Trophoblast cell (in vitro differentiated cells and primary cell): ENCODE measurements around the gene TUBGCP5.

Source experiments
- DNase-seq, 2 donors: peaks; one replicate each; pipeline ENCODE4 v3.0.0-alpha.2; 2016
- H2AFZ ChIP-seq: 2 replicates; pipeline ENCODE4 v1.6.1; 2013; ENCODE audit warnings: low read length, moderate library complexity, mild to moderate bottlenecking; ENCODE audit not compliant: insufficient read depth, poor library complexity
- H2AK5ac ChIP-seq: 2 replicates; pipeline ENCODE4 v1.6.1; 2013; ENCODE audit warnings: mild to moderate bottlenecking, low read length
- H2BK120ac ChIP-seq: 2 replicates; pipeline ENCODE4 v1.6.1; 2013; ENCODE audit warnings: low read length, mild to moderate bottlenecking, moderate library complexity; ENCODE audit not compliant: insufficient read depth, poor library complexity
- H2BK12ac ChIP-seq: 2 replicates; pipeline ENCODE4 v1.6.1; 2013; ENCODE audit warnings: mild to moderate bottlenecking, low read length, moderate library complexity
- H2BK5ac ChIP-seq: 2 replicates; pipeline ENCODE4 v1.6.1; 2013; ENCODE audit warnings: low read length, low read depth, moderate library complexity, mild to moderate bottlenecking; ENCODE audit not compliant: poor library complexity
- H3K14ac ChIP-seq: 2 replicates; pipeline ENCODE4 v1.6.1; 2013; ENCODE audit warnings: mild to moderate bottlenecking, low read length
- H3K18ac ChIP-seq: 2 replicates; pipeline ENCODE4 v1.6.1; 2013; ENCODE audit warnings: mild to moderate bottlenecking, low read length
- H3K23ac ChIP-seq: 2 replicates; pipeline ENCODE4 v1.6.1; 2013; ENCODE audit warnings: low read length
- H3K27ac ChIP-seq: 2 replicates; pipeline ENCODE4 v1.5.1; 2013; ENCODE audit warnings: low read depth, mild to moderate bottlenecking, inconsistent platforms, low read length, moderate library complexity
- H3K27me3 ChIP-seq: 2 replicates; pipeline ENCODE4 v1.6.1; 2013; ENCODE audit warnings: inconsistent platforms, mild to moderate bottlenecking, low read length, moderate library complexity; ENCODE audit not compliant: insufficient read depth
- H3K36me3 ChIP-seq, 2 experiments: 1 replicate in 1 of 2; 2 replicates in 1 of 2; pipeline ENCODE4 v1.6.1; 2013; ENCODE audit warnings: low read length in 2 of 2, mild to moderate bottlenecking in 2 of 2, moderate library complexity in 1 of 2; ENCODE audit not compliant: insufficient read depth in 2 of 2, control insufficient read depth in 1 of 2
- H3K4ac ChIP-seq: 2 replicates; pipeline ENCODE4 v1.6.1; 2013; ENCODE audit warnings: low read depth, mild to moderate bottlenecking, low read length, moderate library complexity
- H3K4me1 ChIP-seq, 2 experiments: 1 replicate in 1 of 2; 2 replicates in 1 of 2; pipeline ENCODE4 v1.6.1; 2013; ENCODE audit warnings: low read length in 2 of 2, mild to moderate bottlenecking in 2 of 2, moderate library complexity in 1 of 2; ENCODE audit not compliant: insufficient read depth in 2 of 2, control insufficient read depth in 1 of 2
- H3K4me2 ChIP-seq: 2 replicates; pipeline ENCODE4 v1.6.1; 2013; ENCODE audit warnings: inconsistent platforms, mild to moderate bottlenecking, low read length, moderate library complexity
- H3K4me3 ChIP-seq: 2 replicates; pipeline ENCODE4 v1.5.1; 2013; ENCODE audit warnings: mild to moderate bottlenecking, low read depth, low read length, inconsistent platforms
- H3K79me1 ChIP-seq: one replicate; pipeline ENCODE4 v1.6.1; 2013; ENCODE audit warnings: low read length
- H3K79me2 ChIP-seq: 2 replicates; pipeline ENCODE4 v1.6.1; 2013; ENCODE audit warnings: low read length, mild to moderate bottlenecking; ENCODE audit not compliant: control insufficient read depth, insufficient read depth, poor library complexity
- H3K9ac ChIP-seq: 2 replicates; pipeline ENCODE4 v1.6.1; 2013; ENCODE audit warnings: mild to moderate bottlenecking, low read length
- H3K9me3 ChIP-seq: 2 replicates; pipeline ENCODE4 v1.6.1; 2013; ENCODE audit warnings: low read depth, mild to moderate bottlenecking, control low read depth, inconsistent platforms, low read length; ENCODE audit not compliant: insufficient read depth
- H4K12ac ChIP-seq: 2 replicates; pipeline ENCODE4 v1.6.1; 2013; ENCODE audit warnings: low read depth, mild to moderate bottlenecking, low read length, moderate library complexity
- H4K8ac ChIP-seq: 2 replicates; pipeline ENCODE4 v1.6.1; 2013; ENCODE audit warnings: low read depth, mild to moderate bottlenecking, low read length, moderate library complexity
- H4K91ac ChIP-seq: one replicate; pipeline ENCODE4 v1.6.1; 2013; ENCODE audit warnings: low read depth, mild to moderate bottlenecking, low read length, moderate library complexity
- WGBS: extraction: QIAGEN DNeasy Blood & Tissue Kit; methylation state at CpG from one replicate; pipeline ENCODE4 v1.1.7; 2013; ENCODE audit warnings: missing lambda C conversion rate; ENCODE audit not compliant: insufficient read length, insufficient coverage; ENCODE audit errors: extremely low coverage; 5-methylcytosine and 5-hydroxymethylcytosine counted together

The TUBGCP5 gene

GRCh38 chr15:22966321-22967083, 72.9 kb downstream of the TUBGCP5 start:
- Histone ChIP-seq H3K4me3 (no peak overlapping the region), H3K79me2 (peaks cover 9% of the 10 kb centered on the region), H3K27me3 (no peaks in the 10 kb centered on the region), H3K36me3 (peaks cover 0 to 3% of the 10 kb centered on the region in 2 experiments), H3K27ac (no peak overlapping the region), H2AK5ac (no peak overlapping the region), H2AFZ (no peak overlapping the region), H3K9me3 (no peaks in the 10 kb centered on the region), H3K9ac (no peak overlapping the region), H4K91ac (no peak overlapping the region), H2BK120ac (no peak overlapping the region), H3K4me1 (peaks cover 7 to 11% of the 10 kb centered on the region in 2 experiments), H3K79me1 (no peaks in the 10 kb centered on the region), H3K23ac (no peak overlapping the region), H4K8ac (no peak overlapping the region), H3K14ac (no peak overlapping the region), H3K4me2 (no peak overlapping the region), H3K4ac (no peak overlapping the region), H2BK5ac (no peak overlapping the region), H2BK12ac (no peak overlapping the region), H3K18ac (no peak overlapping the region), H4K12ac (no peak overlapping the region)
- no CpG with 5 or more reads among the region's 20 CpGs for WGBS
- no peak for DNase-seq

DNA sequence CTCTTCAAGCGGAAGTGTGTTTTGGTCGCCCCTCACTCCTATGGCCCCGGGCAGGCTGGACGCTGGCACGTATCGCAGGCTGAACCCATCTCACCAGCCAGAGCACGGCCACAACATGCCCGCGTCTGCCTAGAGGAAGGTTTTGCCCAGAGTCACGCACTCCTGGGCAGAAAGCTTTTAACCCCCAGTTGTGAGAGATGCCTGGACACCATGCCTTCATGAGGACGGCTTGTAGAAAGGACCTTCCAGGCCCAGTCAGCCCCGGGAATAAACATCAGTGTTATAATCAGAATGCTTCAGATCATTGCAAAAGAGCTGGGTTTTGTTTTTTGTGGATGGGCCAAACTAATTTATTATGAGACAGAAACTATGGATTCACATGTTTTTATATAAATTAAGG, 75.7 kb downstream of the TUBGCP5 start:
- Histone ChIP-seq H3K36me3 (peaks cover 0 to 3% of the 10 kb centered on the region in 2 experiments), H4K8ac (no peak overlapping the region), H3K27me3 (no peaks in the 10 kb centered on the region), H3K23ac (no peak overlapping the region), H3K4me3 (no peak overlapping the region), H3K27ac (no peak overlapping the region), H2AK5ac (no peak overlapping the region), H3K18ac (no peak overlapping the region), H4K12ac (no peak overlapping the region), H2BK120ac (no peak overlapping the region), H3K9me3 (no peaks in the 10 kb centered on the region), H3K9ac (no peak overlapping the region), H3K4ac (peak overlapping the region; percentile 71), H2BK12ac (no peak overlapping the region), H4K91ac (no peak overlapping the region), H3K14ac (no peak overlapping the region), H3K79me2 (peaks cover 9% of the 10 kb centered on the region), H2AFZ (no peak overlapping the region), H3K4me2 (no peak overlapping the region), H3K4me1 (peaks cover 7 to 11% of the 10 kb centered on the region in 2 experiments), H2BK5ac (no peak overlapping the region), H3K79me1 (no peaks in the 10 kb centered on the region)
- no peak for DNase-seq
- WGBS = no CpG with 5 or more reads among the region's 12 CpGs

GRCh38 chr15:22962611-22963010, 76.8 kb downstream of the TUBGCP5 start:
- Histone ChIP-seq H4K91ac (no peak overlapping the region), H3K79me2 (peaks cover 11% of the 10 kb centered on the region), H3K18ac (no peak overlapping the region), H3K9me3 (no peaks in the 10 kb centered on the region), H3K23ac (no peak overlapping the region), H3K79me1 (no peaks in the 10 kb centered on the region), H2AFZ (no peak overlapping the region), H2BK120ac (no peak overlapping the region), H2AK5ac (no peak overlapping the region), H3K4me2 (no peak overlapping the region), H3K4ac (peak overlapping the region; percentile 12), H3K27ac (no peak overlapping the region), H3K27me3 (no peaks in the 10 kb centered on the region), H3K4me3 (no peak overlapping the region), H3K4me1 (peaks cover 7 to 11% of the 10 kb centered on the region in 2 experiments), H3K9ac (no peak overlapping the region), H4K8ac (no peak overlapping the region), H3K36me3 (peaks cover 0 to 3% of the 10 kb centered on the region in 2 experiments), H4K12ac (no peak overlapping the region), H2BK5ac (no peak overlapping the region), H2BK12ac (no peak overlapping the region), H3K14ac (no peak overlapping the region)
- WGBS = no CpG with 5 or more reads among the region's 12 CpGs
- no peak for DNase-seq

DNA sequence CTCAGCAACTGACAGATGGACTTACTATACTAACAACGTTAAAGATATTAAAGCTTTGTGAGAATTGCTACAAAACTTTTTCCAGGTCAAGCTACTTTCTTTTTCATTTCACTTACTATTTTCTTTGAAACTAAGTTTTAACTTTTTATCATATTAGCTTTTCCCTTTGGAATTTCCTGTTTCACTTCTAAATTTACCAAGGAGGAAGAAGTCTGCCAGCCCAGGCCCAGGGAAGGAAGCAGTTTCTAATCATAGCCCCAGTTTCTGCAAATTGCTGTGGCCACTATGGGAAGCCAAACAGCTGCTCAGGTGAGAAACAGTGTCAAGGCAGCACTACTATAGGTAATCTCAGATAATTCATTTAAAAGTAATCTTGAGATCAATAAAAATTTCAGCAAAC, 77.6 kb downstream of the TUBGCP5 start:
- H3K27me3 ChIP-seq = no peaks in the 10 kb centered on the region
- no peak overlapping the region for H3K4ac ChIP-seq
- no peaks in the 10 kb centered on the region for H3K9me3 ChIP-seq
- H3K4me1 ChIP-seq = peaks cover 7 to 11% of the 10 kb centered on the region in 2 experiments
- H3K14ac ChIP-seq = no peak overlapping the region
- WGBS = no CpG with 5 or more reads among the region's 1 CpG
- no peak overlapping the region for H3K9ac ChIP-seq
- no peak overlapping the region for H2AFZ ChIP-seq
- no peak overlapping the region for H4K8ac ChIP-seq
- H2BK120ac ChIP-seq = no peak overlapping the region
- H3K79me2 ChIP-seq = peaks cover 11% of the 10 kb centered on the region
- H3K18ac ChIP-seq = no peak overlapping the region
- DNase-seq = no peak
- H4K91ac ChIP-seq = no peak overlapping the region
- H3K36me3 ChIP-seq = peaks cover 0 to 3% of the 10 kb centered on the region in 2 experiments
- no peak overlapping the region for H3K23ac ChIP-seq
- no peak overlapping the region for H3K4me3 ChIP-seq
- no peak overlapping the region for H2AK5ac ChIP-seq
- no peaks in the 10 kb centered on the region for H3K79me1 ChIP-seq
- no peak overlapping the region for H3K4me2 ChIP-seq
- no peak overlapping the region for H3K27ac ChIP-seq
- H4K12ac ChIP-seq = no peak overlapping the region
- H2BK12ac ChIP-seq = no peak overlapping the region
- H2BK5ac ChIP-seq = no peak overlapping the region
